Ovary (tissue), 9 donors: ENCODE measurements around the gene THSD4. TPM values are rescaled to one million over a fixed set of nuclear protein-coding genes. Genes with fewer than 3 reads are reported as not detected.

Experiments used
- DNase-seq, 5 donors: peaks; one replicate each; pipeline ENCODE4 v3.0.0-alpha.2; 2019 to 2020
- H3K27ac ChIP-seq, 2 donors: fragments of 200-600 bp; one replicate each; pipeline versions ENCODE4 v1.5.1 to v1.8.0; 2019 to 2022
- H3K27me3 ChIP-seq: fragments of 200-600 bp; one replicate; pipeline ENCODE4 v1.8.0; 2022
- H3K36me3 ChIP-seq: fragments of 200-600 bp; sonication (generic); one replicate; pipeline ENCODE4 v1.5.1; 2019
- H3K4me1 ChIP-seq: one replicate; pipeline ENCODE4 v1.8.1; 2013; ENCODE audit warnings: mild to moderate bottlenecking, moderate library complexity; ENCODE audit not compliant: insufficient read depth
- H3K4me3 ChIP-seq: fragments of 200-600 bp; sonication (generic); one replicate; pipeline ENCODE4 v1.5.1; 2017
- H3K9me3 ChIP-seq, 2 donors: fragments of 200-600 bp in 1 of 2; sonication (generic) in 1 of 2; one replicate each; pipeline versions ENCODE4 v1.5.1 to v1.8.1; 2013 to 2019; ENCODE audit warnings: mild to moderate bottlenecking in 1 of 2, moderate library complexity in 1 of 2
- EP300 ChIP-seq: sonication (generic); formaldehyde crosslinking; IDR thresholded peaks from one replicate; pipeline ENCODE4 v1.6.1; 2017; ENCODE audit warnings: antibody characterized with exemption
- POLR2A ChIP-seq: fragments of 450-650 bp; IDR thresholded peaks from one replicate; pipeline ENCODE4 v1.6.1; 2017; ENCODE audit warnings: antibody characterized with exemption, mild to moderate bottlenecking, moderate library complexity
- WGBS, 3 donors: extraction: QIAGEN DNeasy Blood & Tissue Kit in 1 of 3; methylation state at CpG; one replicate each; pipeline versions ENCODE4 v1.1.5 to v1.1.7; 2013 to 2017; 5-methylcytosine and 5-hydroxymethylcytosine counted together
- intact Hi-C, 4 donors: fragments of 100-400 bp; cut with DNase I; formaldehyde crosslinking; loops; one replicate each; pipeline versions ENCODE4 v1.11.0 to v1.15.1; 2022 to 2023
- polyA plus RNA-seq, 2 donors: library from polyadenylated mRNA; stranded (reverse); fragments of 200-250 nt in 1 of 2; fragments of 350-450 nt in 1 of 2; fragmentation: Illumina TruSeq in 1 of 2; extraction: RNeasy Lipid Tissue Mini Kit (QIAGEN cat#74804) in 1 of 2; gene quantifications; one replicate each; pipeline ENCODE4 v1.2.3, GENCODE V29; 2013 to 2014
- total RNA-seq, 7 donors: library from RNA; depleted of rRNA in 2 of 7; stranded (reverse); fragments of >200 nt in 2 of 7; fragmentation: NEBNext Ultra II Directional in 3 of 7; extraction: Animal tissue kit (Norgen Biotek cat#: 25700) in 3 of 7; gene quantifications; one replicate each; pipeline versions ENCODE4 v1.1.0 to v1.2.4, GENCODE V29; 2016 to 2023
- TF ChIP-seq, protein P1 (sequence below), 3 donors: fragments of 450-650 bp in 2 of 3; fragments of 200-600 bp in 1 of 3; IDR thresholded peaks; one replicate each; pipeline versions ENCODE4 v1.5.1 to v1.8.0; 2016 to 2022; ENCODE audit warnings: antibody characterized with exemption in 3 of 3, mild to moderate bottlenecking in 1 of 3
- donor health status: DM: no; HTN: no; CAD: no; lungs with moderate emphysema.
- donor health status: DM: no; HTN: no; CAD: no.
- donor health status: Bipolar disorder and iron deficiency.
- donor health status: DM: yes; HTN: yes; CAD: no.
- donor health status: DM: no; HTN: no; CAD: no.
- donor health status: DM: yes; HTN: yes; CAD: no.

THSD4 gene
- total and polyA plus RNA-seq, 9 donors = 3.2 to 53.4 (median 13.5) TPM

DNA sequence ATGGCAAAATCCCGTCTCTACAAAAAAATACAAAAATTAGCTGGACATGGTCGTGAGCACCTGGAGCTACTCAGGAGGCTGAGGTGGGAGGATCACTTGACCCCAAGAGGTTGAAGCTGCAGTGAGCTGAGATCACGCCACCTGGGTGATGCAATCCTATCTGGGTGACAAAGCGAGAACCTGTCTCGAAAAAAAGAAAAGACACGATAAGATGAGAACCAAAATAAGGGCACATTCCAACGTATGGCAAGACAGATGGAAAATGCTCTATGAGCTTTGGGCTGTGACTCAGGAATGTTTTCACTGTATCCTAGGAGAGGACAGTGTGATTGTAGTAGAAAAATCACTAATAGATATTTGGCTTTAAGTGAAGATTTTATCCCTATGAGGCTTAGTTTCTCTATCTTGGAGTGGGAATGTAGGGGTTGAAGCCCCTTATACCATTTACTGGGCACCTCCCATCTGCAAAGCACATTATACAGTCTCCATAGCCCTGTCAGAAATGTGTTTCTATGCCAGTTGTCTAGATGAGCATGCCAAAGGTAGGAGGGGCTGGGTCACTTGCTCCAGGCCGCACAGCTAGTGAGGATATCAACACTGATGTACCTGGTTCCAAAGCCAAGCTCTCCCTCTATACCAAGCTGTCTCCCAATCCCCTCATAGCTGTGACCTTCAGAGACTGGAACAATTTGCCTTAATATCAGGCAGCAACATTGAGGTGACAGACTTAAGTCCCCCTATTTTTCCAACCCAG lies 641.5 kb downstream of the THSD4 start:
- intact Hi-C loops = no loop called here
- H3K4me1 ChIP-seq = no peaks in the 10 kb centered on the region
- no peaks in the 10 kb centered on the region for H3K27me3 ChIP-seq
- no peak for DNase-seq
- no peaks in the 10 kb centered on the region for H3K9me3 ChIP-seq
- WGBS, 3 donors = 92 to 94% (median 93%) methylated on average over 8 of the region's 8 CpGs
- TF ChIP-seq, protein P1, sequence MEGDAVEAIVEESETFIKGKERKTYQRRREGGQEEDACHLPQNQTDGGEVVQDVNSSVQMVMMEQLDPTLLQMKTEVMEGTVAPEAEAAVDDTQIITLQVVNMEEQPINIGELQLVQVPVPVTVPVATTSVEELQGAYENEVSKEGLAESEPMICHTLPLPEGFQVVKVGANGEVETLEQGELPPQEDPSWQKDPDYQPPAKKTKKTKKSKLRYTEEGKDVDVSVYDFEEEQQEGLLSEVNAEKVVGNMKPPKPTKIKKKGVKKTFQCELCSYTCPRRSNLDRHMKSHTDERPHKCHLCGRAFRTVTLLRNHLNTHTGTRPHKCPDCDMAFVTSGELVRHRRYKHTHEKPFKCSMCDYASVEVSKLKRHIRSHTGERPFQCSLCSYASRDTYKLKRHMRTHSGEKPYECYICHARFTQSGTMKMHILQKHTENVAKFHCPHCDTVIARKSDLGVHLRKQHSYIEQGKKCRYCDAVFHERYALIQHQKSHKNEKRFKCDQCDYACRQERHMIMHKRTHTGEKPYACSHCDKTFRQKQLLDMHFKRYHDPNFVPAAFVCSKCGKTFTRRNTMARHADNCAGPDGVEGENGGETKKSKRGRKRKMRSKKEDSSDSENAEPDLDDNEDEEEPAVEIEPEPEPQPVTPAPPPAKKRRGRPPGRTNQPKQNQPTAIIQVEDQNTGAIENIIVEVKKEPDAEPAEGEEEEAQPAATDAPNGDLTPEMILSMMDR (IDR thresholded peaks at IDR 0.05) = no peak
- TF ChIP-seq EP300 (no peak), POLR2A (no peak)
- H3K27ac ChIP-seq = no peak overlapping the region
- no peaks in the 10 kb centered on the region for H3K36me3 ChIP-seq
- H3K4me3 ChIP-seq = no peak overlapping the region

- Histone ChIP-seq H3K4me3 (no peak overlapping the region), H3K36me3 (no peaks in the 10 kb centered on the region), H3K27me3 (no peaks in the 10 kb centered on the region), H3K27ac (no peak overlapping the region), H3K4me1 (no peaks in the 10 kb centered on the region), H3K9me3 (no peaks in the 10 kb centered on the region)
- TF ChIP-seq POLR2A (no peak), EP300 (no peak)
- TF ChIP-seq, protein P1 (IDR thresholded peaks at IDR 0.05) = no peak
- intact Hi-C loops = no loop called here
- DNase-seq = no peak
- WGBS, 3 donors = 86 to 92% (median 91%) methylated on average over 13 of the region's 13 CpGs
Observed at GRCh38 chr15:71757741-71758530, 642.7 kb downstream of the THSD4 start.

- no peak for TF ChIP-seq EP300
- no peak for TF ChIP-seq POLR2A
- TF ChIP-seq, protein P1 (IDR thresholded peaks at IDR 0.05) = no peak
- 74 to 86% (median 81%) methylated on average over 2 of the region's 2 CpGs for WGBS, 3 donors
- no peak overlapping the region for H3K27ac ChIP-seq
- no peaks in the 10 kb centered on the region for H3K4me1 ChIP-seq
- H3K27me3 ChIP-seq = no peaks in the 10 kb centered on the region
- no peaks in the 10 kb centered on the region for H3K36me3 ChIP-seq
- no peak overlapping the region for H3K4me3 ChIP-seq
- H3K9me3 ChIP-seq = no peaks in the 10 kb centered on the region
- no peak for DNase-seq
- intact Hi-C loops = no loop called here
Observed at GRCh38 chr15:71758711-71759110, 643.4 kb downstream of the THSD4 start.

DNA sequence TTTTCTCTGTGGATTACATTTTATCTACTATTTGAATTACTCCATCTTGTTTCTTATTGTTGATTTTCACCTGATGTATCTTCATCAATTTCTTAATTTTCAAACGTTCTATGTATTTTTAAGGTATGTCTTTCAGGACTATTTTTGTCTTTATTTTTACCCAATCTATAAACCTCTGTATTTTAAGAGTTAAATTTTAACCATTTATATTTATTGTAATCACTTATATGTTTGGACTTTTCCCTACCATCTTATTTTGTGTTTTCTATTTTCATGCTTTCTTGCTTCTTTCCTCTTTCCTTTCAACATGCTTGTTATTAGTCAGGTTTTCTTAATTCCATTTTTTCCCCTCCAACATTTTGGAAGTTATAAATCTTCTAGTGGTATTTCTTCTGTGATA lies 645.6 kb downstream of the THSD4 start:
- intact Hi-C loops = no loop called here
- no peaks in the 10 kb centered on the region for H3K36me3 ChIP-seq
- no peaks in the 10 kb centered on the region for H3K9me3 ChIP-seq
- no peak for DNase-seq
- H3K4me3 ChIP-seq = no peak overlapping the region
- H3K27ac ChIP-seq = no peak overlapping the region
- 94 to 96% (median 96%) methylated on average over 1 of the region's 1 CpG for WGBS, 3 donors
- H3K4me1 ChIP-seq = no peaks in the 10 kb centered on the region
- TF ChIP-seq POLR2A = no peak
- no peaks in the 10 kb centered on the region for H3K27me3 ChIP-seq

DNA sequence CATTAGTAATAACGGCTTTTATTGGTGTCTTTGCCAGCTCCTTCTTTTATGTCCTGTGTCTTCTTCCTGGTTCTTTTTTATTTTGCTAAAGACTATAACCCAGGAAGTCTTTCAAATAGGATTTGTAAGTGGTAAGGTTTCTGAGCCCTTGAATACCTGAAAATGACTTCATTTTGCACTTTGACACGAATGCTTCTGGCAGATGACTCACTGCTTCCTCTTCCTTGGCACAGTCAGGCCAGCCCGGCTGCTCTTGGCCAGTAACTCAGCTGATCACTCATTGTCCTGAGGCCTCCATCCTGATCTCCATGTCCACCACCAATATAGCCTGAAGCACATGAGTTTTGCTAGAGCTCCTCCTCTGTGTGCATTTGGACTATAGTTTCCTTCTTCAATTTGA lies 646.4 kb downstream of the THSD4 start:
- no peak for TF ChIP-seq EP300
- TF ChIP-seq, protein P1 (IDR thresholded peaks at IDR 0.05) = no peak
- TF ChIP-seq POLR2A = no peak
- no peak overlapping the region for H3K4me3 ChIP-seq
- H3K4me1 ChIP-seq = no peaks in the 10 kb centered on the region
- H3K9me3 ChIP-seq = no peaks in the 10 kb centered on the region
- no peaks in the 10 kb centered on the region for H3K36me3 ChIP-seq
- 33 to 35% (median 35%) methylated on average over 3 of the region's 3 CpGs for WGBS, 3 donors
- DNase-seq = no peak
- no peaks in the 10 kb centered on the region for H3K27me3 ChIP-seq
- H3K27ac ChIP-seq = no peak overlapping the region
- intact Hi-C loops = no loop called here
